M059J (cell line): ENCODE data around the gene SERTAD4. TPM values are rescaled to one million over a fixed set of nuclear protein-coding genes. Genes with fewer than 3 reads are reported as not detected.
"Not testable (repeated sequence)": the region's sequence is repeated elsewhere in the genome, so short reads cannot be mapped to it uniquely, and the experiment has no call there.

Source experiments
- DNase-seq: peaks from one replicate; pipeline ENCODE4 v3.0.0-alpha.2; 2012; ENCODE audit warnings: low read depth
- total RNA-seq: library from RNA; depleted of rRNA; stranded (reverse); fragments of >200 nt; shearing (Covaris generic); gene quantifications from 2 replicates; pipeline ENCODE4 v1.2.3, GENCODE V29; 2014; rRNA removed

SERTAD4 gene
- total RNA-seq, result 1.8 and 4.2 TPM in 2 replicates

DNA sequence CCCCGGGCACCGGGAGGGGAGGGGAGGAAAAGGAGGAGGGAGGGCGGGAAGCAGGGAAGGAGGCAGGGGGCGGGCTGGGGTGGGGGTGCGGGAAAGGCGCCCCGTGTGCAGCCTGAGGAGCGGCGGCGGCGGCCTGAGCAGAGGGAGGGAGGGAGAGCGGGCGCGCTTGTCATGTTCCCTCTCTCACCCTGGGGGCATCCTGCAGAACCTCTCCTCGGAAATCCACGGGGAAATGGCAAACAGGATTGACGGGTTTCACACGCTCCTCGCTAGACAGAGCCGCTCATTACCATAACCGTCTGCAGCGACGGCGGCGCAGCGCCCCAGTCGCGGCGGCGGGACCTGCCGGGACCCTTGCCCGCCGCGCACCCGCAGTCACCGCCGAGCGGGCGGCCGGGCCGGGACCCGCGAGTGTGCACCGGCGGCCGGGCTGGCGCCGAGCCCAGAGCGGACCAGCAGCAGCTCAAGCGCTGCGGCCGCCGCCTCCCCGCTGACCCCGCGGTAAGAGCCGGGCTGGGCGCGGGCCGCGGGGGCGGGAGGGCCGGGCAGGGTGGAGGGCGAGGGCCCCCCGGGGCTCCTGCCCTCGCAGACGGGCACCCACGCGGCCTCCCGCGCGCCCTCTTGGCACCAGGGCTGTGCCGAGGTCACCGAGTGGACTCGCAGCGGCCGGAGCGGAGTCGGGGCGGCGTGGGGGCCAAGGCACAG lies at the start of gene SERTAD4:
Gene SERTAD4 (plus strand): TSS at position 286 of the 705 bp plus-strand sequence. CDS start 5,165 bp downstream, outside the sequence.
- DNase-seq, result peak; percentile 82

DNA sequence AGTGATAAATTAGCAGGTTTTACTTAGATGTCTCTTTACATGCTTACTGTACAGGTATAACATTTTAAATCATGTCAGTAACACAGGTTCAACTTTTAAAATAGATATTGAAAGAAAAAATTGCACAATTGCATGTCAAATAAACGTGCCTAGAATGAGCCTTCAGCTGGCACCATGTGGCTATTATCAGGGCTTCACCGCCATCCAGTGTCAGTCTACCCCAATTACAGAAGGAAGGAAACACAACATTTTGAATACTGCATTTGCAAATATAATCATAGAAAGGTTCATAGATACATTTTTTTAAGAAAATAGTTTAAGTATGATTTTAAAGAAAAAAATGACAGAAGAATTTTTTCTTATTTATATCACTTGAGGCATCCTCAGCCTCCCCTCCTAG lies 47.5 kb upstream of the SERTAD4 start:
- no peak for DNase-seq

DNA sequence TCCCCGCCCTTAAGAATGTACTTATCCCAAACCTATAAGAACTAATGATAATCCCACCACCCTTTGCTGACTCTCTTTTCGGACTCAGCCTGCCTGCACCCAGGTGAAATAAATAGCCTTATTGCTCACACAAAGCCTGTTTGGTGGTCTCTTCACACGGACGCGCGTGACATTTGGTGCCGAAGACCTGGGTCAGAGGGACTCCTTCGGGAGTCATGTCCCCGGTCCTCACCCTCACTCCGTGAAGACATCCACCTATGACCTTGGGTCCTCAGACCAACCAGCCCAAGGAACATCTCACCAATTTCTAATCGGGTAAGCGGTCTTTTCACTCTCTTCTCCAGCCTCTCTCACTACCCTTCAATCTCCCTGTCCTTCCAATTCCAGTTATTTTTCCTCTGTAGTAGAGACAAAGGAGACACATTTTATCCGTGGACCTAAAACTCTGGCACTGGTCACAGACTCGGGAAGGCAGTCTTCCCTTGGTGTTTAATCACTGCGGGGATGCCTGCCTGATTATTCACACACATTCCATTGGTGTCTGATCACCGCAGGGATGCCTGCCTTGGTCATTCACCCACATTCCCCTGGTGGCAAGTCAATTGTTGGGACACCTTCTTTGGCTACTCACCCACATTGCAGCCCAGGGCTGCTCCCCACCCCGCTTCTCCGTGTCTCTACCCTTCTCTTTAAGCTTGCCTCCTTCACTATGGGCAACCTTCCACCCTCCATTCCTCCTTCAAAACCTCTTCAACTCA lies 44.6 kb upstream of the SERTAD4 start:
- DNase-seq, result peak; percentile 93

DNA sequence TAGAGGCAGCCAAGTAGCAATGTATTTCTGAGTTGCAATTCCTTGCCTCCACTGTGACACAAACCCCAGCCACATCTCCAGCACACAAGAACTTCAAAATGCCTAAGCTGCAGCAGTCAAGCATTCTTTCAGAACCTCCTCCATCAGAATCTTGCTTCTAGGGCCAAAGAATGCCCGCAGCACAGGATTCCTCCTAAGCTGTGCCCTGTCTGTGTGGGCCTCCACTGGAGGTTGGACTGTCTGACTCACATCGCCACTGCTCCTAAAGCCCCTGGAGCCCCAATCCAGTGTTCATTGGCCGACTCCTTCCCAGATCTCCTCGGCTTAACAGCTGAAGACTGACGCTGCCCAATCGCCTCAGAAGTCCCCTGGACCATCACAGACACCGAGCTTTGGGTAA lies 43.2 kb upstream of the SERTAD4 start:
- DNase-seq, result no peak

DNA sequence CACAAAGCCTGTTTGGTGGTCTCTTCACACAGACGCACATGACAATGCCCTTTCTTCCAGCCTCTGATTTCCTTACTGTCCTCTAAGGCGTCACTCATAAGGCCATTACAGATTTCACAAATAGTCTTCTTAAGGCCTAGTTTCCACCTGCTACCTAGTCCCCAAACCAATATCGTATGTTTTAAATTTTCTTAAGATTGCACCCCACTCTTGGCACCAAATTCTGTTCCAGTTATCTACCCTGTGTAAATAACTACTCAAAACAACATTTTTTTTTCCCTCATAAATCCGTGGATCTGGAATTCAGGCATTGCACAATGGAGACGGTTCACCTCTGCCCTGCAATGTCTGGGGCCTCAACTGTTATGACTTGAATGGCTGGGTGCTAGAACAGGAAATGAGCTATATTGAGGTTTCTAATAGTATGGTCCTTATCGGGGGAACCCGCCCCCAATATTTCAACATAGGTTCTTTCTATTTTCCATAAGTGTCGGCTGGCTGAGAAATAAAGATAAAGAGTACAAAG lies 36.9 kb upstream of the SERTAD4 start:
- DNase-seq, result no peak

DNA sequence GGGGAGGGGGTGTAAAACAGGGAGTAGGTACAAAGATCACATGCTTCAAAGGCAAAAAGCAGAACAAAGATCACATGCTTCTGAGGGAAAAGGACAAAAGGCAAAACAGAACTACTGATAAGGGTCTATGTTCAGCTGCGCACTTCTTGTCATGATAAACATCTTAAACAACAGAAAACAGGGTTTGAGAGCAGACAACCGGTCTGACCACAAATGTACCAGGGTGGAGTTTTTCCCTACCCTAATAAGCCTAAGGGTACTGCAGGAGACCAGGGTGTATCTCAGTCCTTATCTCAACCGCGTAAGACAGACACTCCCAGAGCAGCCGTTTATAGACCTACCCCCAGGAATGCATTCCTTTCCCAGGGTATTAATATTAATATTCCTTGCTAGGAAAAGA lies 36.3 kb upstream of the SERTAD4 start:
- DNase-seq, result not testable (repeated sequence)

DNA sequence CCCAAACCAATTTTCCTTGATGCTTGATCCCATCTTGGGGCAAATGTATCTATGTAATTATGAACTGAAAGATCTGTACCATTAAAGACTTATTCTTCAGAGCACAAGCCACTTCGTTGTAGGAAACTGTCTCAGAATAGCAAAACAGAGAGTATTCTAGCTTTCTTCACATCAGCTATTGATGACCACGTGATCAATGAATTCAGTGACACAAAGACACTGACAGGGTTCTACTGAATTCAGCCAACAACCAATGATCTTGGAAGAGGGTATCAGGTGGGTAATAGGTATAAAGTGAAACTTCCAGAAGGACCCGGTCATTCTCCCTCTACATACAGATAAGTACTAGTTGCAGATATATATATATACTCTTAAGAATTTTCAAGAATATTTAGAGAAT lies 33.8 kb upstream of the SERTAD4 start:
- no peak for DNase-seq

DNA sequence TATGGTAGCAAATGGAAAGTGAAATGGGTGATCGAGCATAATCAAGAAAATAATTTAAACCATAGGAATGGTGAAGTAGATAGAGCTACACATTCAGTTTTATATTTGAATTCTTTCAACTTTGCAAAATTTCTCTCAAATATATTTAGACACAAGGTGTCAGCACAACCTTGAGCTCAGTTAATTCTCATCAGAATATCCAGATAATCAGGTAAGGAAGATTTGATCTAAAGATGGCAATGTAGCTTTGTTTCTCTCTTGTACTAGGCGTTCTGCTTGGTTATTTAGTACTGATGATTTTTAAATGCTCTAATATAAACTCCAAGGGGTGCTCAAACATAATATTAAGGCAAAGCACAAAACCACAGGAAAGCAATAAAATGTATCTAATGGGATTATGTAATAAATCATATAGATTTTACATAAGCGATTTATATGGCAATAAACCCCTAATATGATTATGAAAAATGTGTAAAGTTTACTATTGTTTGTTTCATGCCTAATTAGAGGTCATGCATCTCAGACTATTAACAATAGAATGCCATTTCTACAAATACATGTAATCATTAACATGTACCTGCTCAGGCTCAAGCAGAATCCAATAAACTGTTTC lies 32.4 kb upstream of the SERTAD4 start:
- DNase-seq, result no peak

DNA sequence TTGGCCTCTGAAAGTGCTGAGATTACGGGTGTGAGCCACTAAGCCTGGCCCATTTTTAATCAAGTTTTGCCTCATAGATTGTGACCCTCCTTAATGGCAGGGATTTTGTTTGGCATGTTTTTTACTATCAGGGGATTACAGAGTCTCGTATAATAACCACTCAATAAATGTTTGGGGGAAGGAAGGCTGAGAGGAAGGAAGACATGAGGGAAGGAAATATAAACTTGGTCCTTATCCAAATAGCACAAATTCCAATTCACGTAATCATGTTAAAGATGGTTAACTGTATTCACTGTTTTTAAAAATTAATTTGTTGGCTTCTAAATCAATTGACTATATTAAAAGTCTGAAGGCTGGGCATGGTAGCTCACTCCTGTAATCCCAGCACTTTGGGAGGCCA lies 30.9 kb upstream of the SERTAD4 start:
- DNase-seq, result peak; percentile 44

DNA sequence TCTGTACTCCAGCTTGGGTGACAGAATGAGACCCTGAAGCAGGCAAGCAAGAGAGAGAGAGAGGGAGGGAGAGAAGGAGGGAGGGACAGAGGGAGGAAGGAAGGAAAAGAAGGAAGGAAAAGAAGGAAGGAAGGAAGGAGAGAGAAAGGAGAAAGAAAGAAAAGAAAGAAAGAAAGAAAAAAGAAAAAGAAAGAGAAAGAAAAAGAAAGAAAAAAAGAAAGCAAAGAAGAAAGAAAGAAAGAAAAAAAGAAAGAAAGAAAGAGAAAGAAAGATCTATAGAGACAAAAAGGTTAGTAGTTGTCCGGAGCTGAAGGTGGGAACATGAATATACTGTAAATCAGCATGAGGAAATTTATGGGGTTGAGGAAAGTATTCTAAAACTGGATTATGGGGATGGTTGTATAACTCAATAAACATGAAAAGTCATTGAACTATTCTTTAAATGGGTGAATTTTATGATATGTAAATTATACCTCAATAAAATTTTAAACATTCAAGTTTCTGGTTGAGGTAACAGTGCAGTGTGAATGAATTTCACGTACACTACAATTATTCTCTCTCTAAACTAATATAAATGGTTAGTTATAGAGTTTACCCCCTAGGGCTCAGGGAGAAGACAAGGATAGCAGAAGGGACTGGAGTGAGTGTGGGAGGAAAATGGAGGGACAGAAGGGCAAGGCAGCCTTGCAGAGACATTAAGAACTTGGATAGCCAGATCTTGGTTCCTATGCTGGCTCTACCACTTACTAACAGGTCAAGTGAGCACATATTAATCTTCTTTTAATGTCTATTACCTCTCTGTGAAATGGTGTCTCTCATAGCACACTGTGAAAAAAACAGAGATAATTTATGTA lies 24.8 kb upstream of the SERTAD4 start:
- DNase-seq, result no peak

DNA sequence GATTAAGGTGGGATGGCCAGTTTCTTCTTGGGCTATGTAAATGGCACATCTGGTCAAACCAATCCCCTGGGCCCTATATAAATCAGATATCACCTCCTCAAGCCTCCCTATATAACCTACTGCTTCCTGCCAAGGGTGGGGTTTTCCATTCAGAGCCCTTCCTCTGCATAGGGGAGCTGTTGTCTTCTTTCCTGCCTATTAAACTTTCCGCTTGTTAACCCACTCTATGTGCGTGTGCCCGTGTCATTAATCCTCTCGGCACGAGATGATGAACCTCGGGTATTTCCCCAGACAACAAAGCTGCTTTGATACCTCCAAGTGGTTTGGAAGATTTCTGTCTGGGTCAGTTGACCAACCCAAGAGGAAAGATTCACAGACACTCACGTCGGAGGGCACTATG lies 19.3 kb upstream of the SERTAD4 start:
- DNase-seq, result no peak

DNA sequence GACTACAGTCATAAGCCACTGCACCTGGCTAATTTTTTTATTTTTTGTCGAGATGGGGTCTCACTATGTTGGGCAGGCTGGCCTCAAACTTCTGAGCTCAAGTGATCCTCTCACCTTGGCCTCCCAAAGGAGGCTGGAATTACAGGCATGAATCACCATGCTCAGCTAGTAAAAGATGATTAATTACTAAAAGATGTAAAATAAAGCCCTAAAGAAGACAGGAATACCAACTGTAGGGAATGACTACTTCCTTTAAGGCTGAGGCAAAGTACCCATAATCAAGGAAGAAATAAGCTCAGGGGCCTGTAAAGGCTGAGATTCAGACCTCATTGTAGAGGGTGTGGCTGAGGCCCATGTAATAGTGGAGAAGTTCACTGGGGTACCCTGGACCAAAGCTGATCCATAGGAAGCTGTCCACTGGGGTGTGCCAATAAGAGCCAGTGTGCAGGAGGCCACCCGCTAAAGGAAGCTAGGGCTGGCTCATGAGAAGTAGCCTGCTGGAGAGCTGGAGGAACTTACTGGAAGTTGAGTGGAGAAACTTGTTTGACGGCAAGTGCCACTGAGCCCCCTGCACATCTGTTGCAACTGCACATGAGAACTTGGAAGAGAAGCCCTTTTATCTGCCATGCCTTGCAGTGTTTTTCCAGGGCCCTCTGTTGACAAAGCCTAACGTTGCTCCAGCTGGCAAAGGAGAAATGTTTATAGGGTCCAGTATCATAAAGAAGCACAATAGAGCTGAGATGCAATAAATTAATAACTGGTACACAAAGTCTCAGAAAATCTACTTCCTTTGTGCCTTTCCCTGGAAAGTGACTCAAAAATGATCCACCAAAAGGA lies 17.8 kb upstream of the SERTAD4 start:
- DNase-seq, result peak; percentile 52

DNA sequence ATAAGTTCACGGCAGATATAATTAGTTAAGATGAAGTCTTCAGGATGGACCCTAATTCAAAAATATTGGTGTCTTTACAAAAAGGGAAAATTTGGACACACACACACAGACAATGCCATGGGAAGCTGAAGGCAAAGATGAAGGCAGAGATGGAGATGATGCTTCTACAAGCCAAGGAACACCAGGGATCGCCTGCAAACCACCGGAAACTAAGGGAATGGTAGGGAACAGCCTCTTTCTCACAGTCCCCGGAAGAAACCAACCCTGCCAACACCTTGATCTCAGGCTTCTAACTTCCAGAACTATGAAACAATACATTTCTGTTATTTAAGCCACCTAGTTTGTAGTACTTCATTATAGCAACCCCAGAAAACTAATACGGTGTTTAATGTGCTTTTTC lies 15.1 kb upstream of the SERTAD4 start:
- no peak for DNase-seq

DNA sequence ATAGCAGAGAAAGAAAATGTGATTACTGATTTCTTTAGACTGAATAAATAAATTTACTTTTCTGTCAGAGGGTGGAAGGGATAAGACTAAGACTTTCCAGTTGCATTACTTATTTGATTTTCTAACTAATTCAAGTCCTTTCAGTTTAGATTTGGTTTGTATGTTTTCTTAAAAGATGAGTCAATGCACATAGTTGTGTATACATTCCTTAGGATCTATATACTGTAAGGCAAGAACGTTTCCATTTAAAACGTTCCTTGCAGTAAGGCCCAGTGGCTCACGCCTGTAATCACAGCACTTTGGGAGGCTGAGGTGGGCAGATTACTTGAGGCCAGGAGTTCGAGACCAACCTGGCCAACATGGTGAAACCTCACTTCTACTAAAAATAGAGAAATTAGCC lies 14.5 kb upstream of the SERTAD4 start:
- DNase-seq, result no peak

DNA sequence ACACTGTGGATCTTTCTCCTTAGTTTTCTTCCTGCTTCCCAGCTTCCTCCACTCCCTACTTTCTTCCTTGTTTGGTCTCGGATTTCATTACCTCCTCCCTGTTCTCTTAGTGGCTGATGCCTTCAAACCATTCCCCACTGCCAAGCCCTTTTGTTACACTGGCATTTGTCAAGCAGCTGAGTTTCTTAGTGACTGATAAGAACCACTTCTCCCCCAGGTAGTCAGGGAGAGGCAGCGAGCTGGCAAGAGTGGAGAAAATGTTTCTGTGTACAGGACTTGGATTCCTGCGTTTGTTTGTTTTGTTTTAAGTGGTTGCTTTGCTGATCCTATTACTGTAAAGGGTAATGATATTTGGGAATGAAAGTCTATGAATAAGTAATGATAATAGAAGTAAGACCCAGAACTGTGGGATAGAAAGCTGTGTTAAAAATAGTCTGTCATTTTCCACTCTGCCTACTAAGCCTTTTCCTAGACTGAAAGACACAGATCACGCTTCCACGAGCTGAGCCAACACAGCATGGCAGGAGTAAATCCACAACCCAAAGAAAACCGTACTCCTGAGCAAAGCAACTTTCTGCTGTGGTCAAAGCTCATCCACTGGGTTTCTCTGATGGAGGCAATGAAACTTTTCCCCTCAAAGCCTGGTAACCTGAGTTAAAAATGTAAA lies 10.1 kb upstream of the SERTAD4 start:
- peak; percentile 77 for DNase-seq

DNA sequence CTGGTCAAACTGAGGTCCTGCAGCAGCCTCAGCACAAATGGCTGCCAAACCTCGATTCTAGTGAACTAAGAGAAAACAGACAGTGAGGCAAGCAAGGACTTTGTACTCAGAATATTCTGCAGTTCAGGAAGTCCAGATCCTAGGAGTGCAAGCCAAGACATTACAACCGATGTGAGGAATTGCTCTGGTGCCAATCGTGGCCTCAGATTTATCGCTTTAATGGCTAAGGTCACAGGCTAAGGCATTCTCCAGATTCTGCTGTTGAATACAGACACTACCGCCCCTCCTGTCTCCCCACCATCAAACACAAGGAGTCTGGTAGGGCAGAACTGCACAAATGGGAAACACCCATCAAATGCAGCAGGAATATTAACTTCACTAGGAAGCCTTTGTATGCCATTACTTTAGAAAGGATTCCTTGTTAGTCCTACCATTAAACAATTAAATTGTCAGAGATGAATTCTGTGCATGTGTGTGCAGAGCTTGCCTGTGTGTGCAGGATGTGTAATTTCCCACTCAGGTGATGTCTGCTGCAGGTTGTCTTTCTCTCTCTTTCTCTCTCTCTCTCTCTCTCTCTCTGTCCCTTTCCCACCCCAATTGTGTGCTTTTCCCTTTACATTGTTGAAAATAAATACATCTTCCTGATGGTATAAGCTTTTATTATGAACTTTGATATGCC lies 9.2 kb upstream of the SERTAD4 start:
- DNase-seq, result peak; percentile 7

DNA sequence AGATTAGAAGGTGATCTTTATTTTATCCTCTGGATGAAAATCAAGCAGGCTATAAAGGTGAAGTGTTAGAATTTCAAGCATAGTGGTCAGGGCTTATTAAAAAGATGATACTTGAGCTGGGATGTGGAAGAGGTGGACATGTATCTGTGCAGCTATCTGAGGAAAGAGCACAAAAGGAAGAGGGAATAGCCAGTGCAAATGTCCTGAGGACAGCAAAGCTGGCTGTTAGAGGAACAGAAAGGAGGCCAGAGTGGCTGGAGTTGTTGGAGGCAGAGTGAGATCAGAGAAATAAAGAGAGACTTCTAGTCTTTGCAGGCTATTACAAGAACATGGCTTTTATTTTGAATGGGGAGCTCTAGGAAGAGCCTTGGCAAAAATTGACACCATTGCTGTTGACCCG lies 4.4 kb upstream of the SERTAD4 start:
- no peak for DNase-seq

DNA sequence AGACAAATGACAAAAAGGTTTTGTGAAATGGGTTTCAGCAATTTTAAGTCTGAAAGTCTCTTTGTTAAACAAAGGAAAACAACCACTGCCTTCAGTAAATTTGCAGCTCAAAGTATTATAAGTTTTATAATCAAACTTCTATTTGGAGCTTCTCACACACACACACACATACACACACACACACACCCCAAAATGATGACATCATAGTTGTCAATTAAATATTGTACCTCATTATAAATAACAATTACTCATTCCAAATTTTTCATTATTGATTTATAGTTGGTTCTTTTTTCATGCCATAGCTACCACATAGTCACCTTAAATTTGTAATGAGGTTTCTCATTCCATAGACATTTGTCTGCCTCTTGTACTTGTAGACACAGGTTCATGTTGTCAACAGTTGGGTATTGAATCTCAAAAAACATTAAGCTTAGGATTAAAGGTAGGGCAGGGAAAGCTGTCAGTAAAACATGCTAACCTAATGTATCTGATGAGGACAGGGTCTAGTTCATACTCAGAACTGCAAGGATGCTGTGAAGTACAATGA lies 2.4 kb upstream of the SERTAD4 start:
- DNase-seq, result no peak

DNA sequence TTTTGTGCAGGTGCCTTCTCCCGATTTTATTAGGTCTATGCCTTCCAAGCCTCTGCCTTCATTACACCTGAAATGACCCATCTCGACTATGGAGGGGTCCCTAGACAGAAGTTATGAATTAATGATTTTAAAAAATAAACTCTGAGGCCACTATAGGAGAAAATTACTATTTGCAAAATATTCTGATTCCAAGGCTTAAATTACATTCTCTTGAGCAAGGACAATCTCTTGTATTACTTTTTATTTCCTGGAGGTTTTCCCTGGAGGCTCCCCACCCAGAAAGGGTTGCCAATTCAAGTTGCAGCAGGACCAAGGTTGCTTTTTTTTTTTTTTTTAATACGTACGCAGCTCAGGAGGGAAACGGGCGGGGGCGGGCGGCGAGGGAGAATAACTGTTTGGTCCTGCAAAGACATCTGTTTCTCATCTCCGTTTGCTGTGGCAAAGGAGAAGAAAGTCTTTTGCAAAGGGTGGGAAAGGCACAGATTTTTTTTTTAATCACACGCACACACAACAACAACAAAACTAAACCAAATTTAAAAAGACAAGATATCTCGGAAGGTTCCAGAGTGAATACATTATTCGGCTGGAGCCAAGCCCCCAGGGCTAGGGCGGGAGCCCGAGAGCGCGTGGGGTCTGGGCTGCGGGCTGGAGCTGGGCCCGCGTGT lies 618 bp upstream of the SERTAD4 start:
- DNase-seq, result peak; percentile 45
